GM12878 (cell line): ENCODE results near the gene MVP. TPM values are rescaled to one million over a fixed set of nuclear protein-coding genes. Genes with fewer than 3 reads are reported as not detected.

Experiments
- ATAC-seq: fragments of 200-7000 bp; cut with Tn5 transposase; 3 replicates; pipeline ENCODE4 v1.9.1; 2020; ENCODE audit warnings: mild to moderate bottlenecking, moderate library complexity
- BruUV-seq: library from RNA; stranded (reverse); fragments of 400-500 nt; replicated peaks from 2 replicates; lab custom pipeline; 2021; lab: Mats Ljungman, UMichigan
- CTCF ChIA-PET: fragments of 300-600 bp; sonication (Branson Sonifier 250); formaldehyde crosslinking; extraction: SDS; loops from one replicate; lab custom pipeline; 2021; ENCODE audit warnings: inconsistent platforms; lab: Yijun Ruan, JAX
- POLR2A ChIA-PET: fragments of 350-600 bp; formaldehyde crosslinking; extraction: SDS; loops from one replicate; lab custom pipeline; 2021; ENCODE audit warnings: inconsistent platforms; lab: Charles Lee
- RAD21 ChIA-PET: fragments of 300-600 bp; sonication (Branson Sonifier 250); formaldehyde crosslinking; loops from one replicate; lab custom pipeline; 2023; ENCODE audit warnings: antibody characterized with exemption; ENCODE audit not compliant: unreplicated experiment; lab: Charles Lee
- SMC1A ChIA-PET: fragments of 300-600 bp; sonication (Branson Sonifier 250); formaldehyde crosslinking; loops from one replicate; lab custom pipeline; 2023; ENCODE audit not compliant: unreplicated experiment, uncharacterized antibody; lab: Charles Lee
- DNase-seq: peaks from one replicate; pipeline ENCODE4 v3.0.0-alpha.2; 2011; ENCODE audit warnings: low read depth, low spot score
- FAIRE-seq: peaks from 3 replicates; lab custom pipeline; 2011; peaks lifted over from hg19 to GRCh38; lab: Jason Lieb, UNC
- H2AFZ ChIP-seq: 2 replicates; pipeline ENCODE4 v1.6.0; 2011; ENCODE audit warnings: low read depth, low read length, control low read depth; ENCODE audit not compliant: control insufficient read depth
- H3K27ac ChIP-seq: 2 replicates; pipeline ENCODE4 v1.5.1; 2011; ENCODE audit warnings: control low read depth; ENCODE audit not compliant: control insufficient read depth, insufficient read depth
- H3K27me3 ChIP-seq, 2 experiments: replicated peaks in 1 of 2; 2 replicates each; pipeline versions ENCODE4 v1.6.0 to v1.6.1; 2011; ENCODE audit warnings: low read length in 1 of 2; ENCODE audit not compliant: control insufficient read depth in 2 of 2, insufficient read depth in 2 of 2
- H3K36me3 ChIP-seq, 2 experiments: 2 replicates each; pipeline ENCODE4 v1.5.1; 2011; ENCODE audit warnings: low read length in 1 of 2; ENCODE audit not compliant: control insufficient read depth in 2 of 2, insufficient read depth in 2 of 2
- H3K4me1 ChIP-seq: 2 replicates; pipeline ENCODE4 v1.6.1; 2011; ENCODE audit warnings: mild to moderate bottlenecking, low read length, moderate library complexity, mixed read lengths; ENCODE audit not compliant: control insufficient read depth, insufficient read depth
- H3K4me2 ChIP-seq: 2 replicates; pipeline ENCODE4 v1.6.0; 2011; ENCODE audit warnings: control low read depth; ENCODE audit not compliant: control insufficient read depth, insufficient read depth
- H3K4me3 ChIP-seq: fragments of 200-600 bp; sonication (generic); 2 replicates; pipeline ENCODE4 v1.5.1; 2016
- H3K79me2 ChIP-seq: 2 replicates; pipeline ENCODE4 v1.6.0; 2011; ENCODE audit warnings: low read length; ENCODE audit not compliant: control insufficient read depth, insufficient read depth
- H3K9ac ChIP-seq: 2 replicates; pipeline ENCODE4 v1.8.0; 2011; ENCODE audit warnings: low read length, control low read depth, mixed read lengths; ENCODE audit not compliant: control insufficient read depth, insufficient read depth
- H3K9me3 ChIP-seq: replicated peaks from 3 replicates; pipeline ENCODE4 v1.5.1; 2011; ENCODE audit warnings: mild to moderate bottlenecking, low read length; ENCODE audit not compliant: control insufficient read depth, insufficient read depth
- H4K20me1 ChIP-seq: 2 replicates; pipeline ENCODE4 v1.6.0; 2011; ENCODE audit not compliant: control insufficient read depth, insufficient read depth
- BCL3 ChIP-seq: IDR thresholded peaks from 2 replicates; pipeline ENCODE4 v1.6.1; 2011; ENCODE audit warnings: borderline replicate concordance, low read depth, mild to moderate bottlenecking, moderate library complexity, low read length; ENCODE audit not compliant: insufficient read depth, poor library complexity, severe bottlenecking
- EED ChIP-seq: sonication (generic); IDR thresholded peaks from 2 replicates; pipeline ENCODE4 v1.6.1; 2016; ENCODE audit warnings: antibody characterized with exemption, low read depth
- FOS ChIP-seq: IDR thresholded peaks from 3 replicates; pipeline ENCODE4 v1.6.1; 2011; ENCODE audit warnings: borderline replicate concordance; ENCODE audit not compliant: insufficient read length; ENCODE audit errors: extremely low read depth
- IRF5 ChIP-seq: fragments of 450-650 bp; IDR thresholded peaks from 2 replicates; pipeline ENCODE4 v1.6.1; 2017; ENCODE audit warnings: borderline replicate concordance
- MTA3 ChIP-seq: IDR thresholded peaks from 2 replicates; pipeline ENCODE4 v1.6.1; 2012; ENCODE audit warnings: low read length, inconsistent platforms, borderline replicate concordance
- PBX3 ChIP-seq: IDR thresholded peaks from 2 replicates; pipeline ENCODE4 v1.6.1; 2011; ENCODE audit warnings: mild to moderate bottlenecking, low read depth, low read length, moderate library complexity; ENCODE audit not compliant: insufficient replicate concordance
- RCOR1 ChIP-seq: conservative IDR thresholded peaks from 2 replicates; pipeline ENCODE4 v1.6.1; 2012; ENCODE audit warnings: low read depth, low read length, improper control_type of control experiment
- STAT1 ChIP-seq: fragments of 450-650 bp; conservative IDR thresholded peaks from 2 replicates; pipeline ENCODE4 v1.6.1; 2014; ENCODE audit warnings: antibody characterized with exemption, mild to moderate bottlenecking
- SUPT20H ChIP-seq: IDR thresholded peaks from 2 replicates; pipeline ENCODE4 v1.6.1; 2011; ENCODE audit warnings: low read depth, mild to moderate bottlenecking, low read length, moderate library complexity, borderline replicate concordance; ENCODE audit not compliant: control insufficient read depth
- YBX1 ChIP-seq: fragments of 450-650 bp; IDR thresholded peaks from 2 replicates; pipeline ENCODE4 v1.6.1; 2016; ENCODE audit warnings: antibody characterized with exemption
- ZNF24 ChIP-seq: fragments of 450-650 bp; IDR thresholded peaks from 2 replicates; pipeline ENCODE4 v1.6.1; 2017; ENCODE audit warnings: antibody characterized with exemption, mild to moderate bottlenecking
- WGBS: methylation state at CpG from one replicate; pipeline ENCODE4 v1.1.6; 2016; ENCODE audit warnings: low lambda C conversion rate; ENCODE audit not compliant: insufficient replicate concordance, insufficient coverage; ENCODE audit errors: missing lambda C conversion rate; 5-methylcytosine and 5-hydroxymethylcytosine counted together
- in situ Hi-C: fragments of 300-500 bp; cut with MboI; formaldehyde crosslinking; loops from 9 replicates; pipeline ENCODE4 v1.14.3; 2018; ENCODE audit warnings: mixed read lengths
- intact Hi-C: fragments of 100-400 bp; cut with micrococcal nuclease; formaldehyde crosslinking; loops from one replicate; pipeline ENCODE4 v1.14.2; 2022; ENCODE audit not compliant: unreplicated experiment
- polyA plus RNA-seq, 11 experiments: library from polyadenylated mRNA; depleted of rRNA in 4 of 11; unstranded in 6 of 11; stranded (reverse) in 5 of 11; fragments of >200 nt; fragmentation: Nextera tagmentation in 4 of 11; fragmentation: Illumina TruSeq in 1 of 11; extraction: Ambion mirVana in 4 of 11; extraction: Trizol in 1 of 11; gene quantifications; 1 replicate in 1 of 11; 2 replicates in 10 of 11; pipeline versions ENCODE4 v1.2.1 to v1.2.3, GENCODE V29; 2011 to 2016; ENCODE audit warnings: inconsistent platforms in 2 of 11, missing spikeins in 2 of 11, low read depth in 1 of 11
- total RNA-seq, 4 experiments: library from RNA; depleted of rRNA in 3 of 4; stranded (reverse); fragments of >200 nt in 3 of 4; fragmentation: Illumina TruSeq in 1 of 4; extraction: Trizol in 1 of 4; gene quantifications; 2 replicates each; pipeline versions ENCODE4 v1.2.1 to v1.2.3, GENCODE V29; 2013 to 2021

Gene MVP
- total and polyA plus RNA-seq, 10 of the 15 experiments (the other 5 are each of a cell fraction or from before 2014, with no cell fraction given), result 0.98 to 74.2 (median 54.7) TPM

GRCh38 chr16:29894352-29894751, 74.1 kb downstream of the MVP start (continued):
- TF ChIP-seq PBX3, result no peak

- TF ChIP-seq EED (no peak), SUPT20H (no peak), BCL3 (no peak), YBX1 (no peak), MTA3 (no peak), IRF5 (no peak), RCOR1 (no peak), STAT1 (no peak), ZNF24 (no peak), FOS (no peak)
- no TSS peak for BruUV-seq
- CTCF ChIA-PET, result no interaction called here
- Histone ChIP-seq H3K4me2 (no peak overlapping the region), H3K36me3 (no peaks in the 10 kb centered on the region), H3K9me3 (no peaks in the 10 kb centered on the region), H3K9ac (no peak overlapping the region), H3K27ac (no peak overlapping the region), H2AFZ (no peak overlapping the region), H3K4me3 (no peak overlapping the region), H3K79me2 (no peaks in the 10 kb centered on the region), H3K27me3 (no peaks in the 10 kb centered on the region; a peak in 1 of 4 replicates), H3K4me1 (peaks cover 3% of the 10 kb centered on the region; the same call in 1 of the 2 replicates), H4K20me1 (no peaks in the 10 kb centered on the region)
- RAD21 ChIA-PET, result no interaction called here
- WGBS, result 42% methylated on average over 15 of the region's 15 CpGs
- in situ Hi-C loops (no loop called here), intact Hi-C loops (no loop called here)
- POLR2A ChIA-PET, result no interaction called here
- ATAC-seq (no peak), FAIRE-seq (no peak), DNase-seq (no peak)
- SMC1A ChIA-PET, result no interaction called here
Observed at GRCh38 chr16:29896841-29897240, 76.6 kb downstream of the MVP start.
